IPS DF 6.9 (cell line): ENCODE measurements around the gene BTK.

Source experiments
- DNase-seq: peaks from one replicate; pipeline ENCODE4 v3.0.0-alpha.2; 2013; ENCODE audit warnings: low read depth, low spot score
- H3K27ac ChIP-seq: one replicate; pipeline ENCODE4 v1.5.1; 2013; ENCODE audit warnings: low read length, control low read depth
- H3K27me3 ChIP-seq: 2 replicates; pipeline ENCODE4 v1.6.1; 2013; ENCODE audit warnings: mild to moderate bottlenecking, low read length; ENCODE audit not compliant: control insufficient read depth, insufficient read depth
- H3K36me3 ChIP-seq: 2 replicates; pipeline ENCODE4 v1.6.1; 2013; ENCODE audit warnings: low read length; ENCODE audit not compliant: control insufficient read depth, insufficient read depth
- H3K4me1 ChIP-seq: 2 replicates; pipeline ENCODE4 v1.6.1; 2013; ENCODE audit warnings: low read length; ENCODE audit not compliant: control insufficient read depth, insufficient read depth
- H3K4me3 ChIP-seq: 2 replicates; pipeline ENCODE4 v1.5.1; 2013; ENCODE audit warnings: mild to moderate bottlenecking, low read length
- H3K9me3 ChIP-seq: 2 replicates; pipeline ENCODE4 v1.6.1; 2013; ENCODE audit warnings: low read length, inconsistent platforms; ENCODE audit not compliant: control insufficient read depth, insufficient read depth
- WGBS: extraction: QIAGEN DNeasy Blood & Tissue Kit; methylation state at CpG from one replicate; pipeline ENCODE4 v1.1.7; 2013; ENCODE audit warnings: mixed read lengths, missing lambda C conversion rate; ENCODE audit not compliant: insufficient read length, insufficient coverage; 5-methylcytosine and 5-hydroxymethylcytosine counted together

The BTK gene

GRCh38 chrX:101411984-101412383 is 26.0 kb upstream of the BTK start:
- Histone ChIP-seq H3K4me1 (peaks cover 2% of the 10 kb centered on the region; the same call in 1 of the 2 replicates), H3K4me3 (no peak overlapping the region)
- WGBS, result no CpG with 5 or more reads among the region's 10 CpGs

GRCh38 chrX:101410461-101410860 is 24.5 kb upstream of the BTK start:
- peaks cover 8% of the 10 kb centered on the region; the same call in 1 of the 2 replicates for H3K36me3 ChIP-seq
- WGBS, result no CpG with 5 or more reads among the region's 7 CpGs
- no peak for DNase-seq
- H3K9me3 ChIP-seq, result no peaks in the 10 kb centered on the region
- no peak overlapping the region for H3K27ac ChIP-seq
- H3K4me3 ChIP-seq, result no peak overlapping the region
- no peaks in the 10 kb centered on the region; the same call in 1 of the 2 replicates for H3K4me1 ChIP-seq
- H3K27me3 ChIP-seq, result no peaks in the 10 kb centered on the region

More at GRCh38 chrX:101411984-101412383, 26.0 kb upstream of the BTK start:
- Histone ChIP-seq H3K27ac (no peak overlapping the region), H3K9me3 (no peaks in the 10 kb centered on the region), H3K27me3 (no peaks in the 10 kb centered on the region), H3K36me3 (peaks cover 8% of the 10 kb centered on the region; the same call in 1 of the 2 replicates)
- DNase-seq, result no peak

GRCh38 chrX:101409043-101409442 is 23.1 kb upstream of the BTK start:
- WGBS, result no CpG with 5 or more reads among the region's 6 CpGs
- DNase-seq, result no peak
- H3K4me1 ChIP-seq, result no peaks in the 10 kb centered on the region
- H3K36me3 ChIP-seq, result peaks cover 8% of the 10 kb centered on the region; the same call in 1 of the 2 replicates
- no peaks in the 10 kb centered on the region for H3K27me3 ChIP-seq
- H3K4me3 ChIP-seq, result peak overlapping the region; percentile 17; the same call in 1 of the 2 replicates
- H3K9me3 ChIP-seq, result no peaks in the 10 kb centered on the region
- no peak overlapping the region for H3K27ac ChIP-seq

GRCh38 chrX:101408532-101408841 is 22.5 kb upstream of the BTK start:
- H3K27me3 ChIP-seq, result no peaks in the 10 kb centered on the region
- H3K4me3 ChIP-seq, result peak overlapping the region; percentile 51; the same call in 1 of the 2 replicates
- H3K36me3 ChIP-seq, result peaks cover 8% of the 10 kb centered on the region; the same call in 1 of the 2 replicates
- no CpG with 5 or more reads among the region's 8 CpGs for WGBS
- no peaks in the 10 kb centered on the region for H3K4me1 ChIP-seq
- H3K9me3 ChIP-seq, result no peaks in the 10 kb centered on the region
- no peak overlapping the region for H3K27ac ChIP-seq
- no peak for DNase-seq

GRCh38 chrX:101407748-101408531 is 21.9 kb upstream of the BTK start, which contains the start of the genes GLA and HNRNPH2:
GLA (minus strand) TSS chrX:101407925; CDS start chrX:101407903, 22 bp downstream.
HNRNPH2 (plus strand) TSS chrX:101408222; CDS start chrX:101411989, 3,767 bp downstream.
- Histone ChIP-seq H3K9me3 (no peaks in the 10 kb centered on the region), H3K4me1 (no peaks in the 10 kb centered on the region), H3K36me3 (peaks cover 8% of the 10 kb centered on the region; the same call in 1 of the 2 replicates), H3K4me3 (peak within 1 kb of the TSS; percentile 51; the same call in 1 of the 2 replicates), H3K27ac (no peak within 1 kb of the TSS), H3K27me3 (no peaks in the 10 kb centered on the region)
- WGBS, result no CpG with 5 or more reads among the region's 47 CpGs
- DNase-seq, result peak; percentile 86

- Histone ChIP-seq H3K9me3 (no peaks in the 10 kb centered on the region), H3K27ac (no peak overlapping the region), H3K4me1 (no peaks in the 10 kb centered on the region), H3K4me3 (peak overlapping the region; percentile 51; the same call in 1 of the 2 replicates), H3K36me3 (peaks cover 5% of the 10 kb centered on the region; the same call in 1 of the 2 replicates), H3K27me3 (no peaks in the 10 kb centered on the region)
- no CpG with 5 or more reads among the region's 15 CpGs for WGBS
- DNase-seq, result no peak
Measured at GRCh38 chrX:101407167-101407747, 21.3 kb upstream of the BTK start.

- DNase-seq, result no peak
- H3K36me3 ChIP-seq, result peaks cover 3% of the 10 kb centered on the region; the same call in 1 of the 2 replicates
- H3K27ac ChIP-seq, result no peak overlapping the region
- H3K4me3 ChIP-seq, result no peak overlapping the region
- H3K9me3 ChIP-seq, result no peaks in the 10 kb centered on the region
- H3K27me3 ChIP-seq, result no peaks in the 10 kb centered on the region
- no peaks in the 10 kb centered on the region for H3K4me1 ChIP-seq
- no CpG with 5 or more reads among the region's 4 CpGs for WGBS
Measured at GRCh38 chrX:101399825-101400224, 13.8 kb upstream of the BTK start.

GRCh38 chrX:101398694-101399093 is 12.7 kb upstream of the BTK start:
- Histone ChIP-seq H3K9me3 (no peaks in the 10 kb centered on the region), H3K36me3 (peaks cover 3% of the 10 kb centered on the region; the same call in 1 of the 2 replicates), H3K27me3 (no peaks in the 10 kb centered on the region), H3K27ac (no peak overlapping the region), H3K4me1 (no peaks in the 10 kb centered on the region), H3K4me3 (no peak overlapping the region)
- no peak for DNase-seq
- WGBS, result no CpG with 5 or more reads among the region's 4 CpGs

GRCh38 chrX:101397779-101398178 is 11.8 kb upstream of the BTK start:
- Histone ChIP-seq H3K4me3 (no peak overlapping the region), H3K36me3 (peaks cover 5% of the 10 kb centered on the region; the same call in 1 of the 2 replicates), H3K9me3 (no peaks in the 10 kb centered on the region), H3K4me1 (no peaks in the 10 kb centered on the region), H3K27me3 (no peaks in the 10 kb centered on the region), H3K27ac (no peak overlapping the region)
- DNase-seq, result no peak
- WGBS, result no CpG with 5 or more reads among the region's 4 CpGs

GRCh38 chrX:101395789-101396188 is 9.8 kb upstream of the BTK start:
- Histone ChIP-seq H3K9me3 (no peaks in the 10 kb centered on the region), H3K4me3 (no peak overlapping the region), H3K36me3 (peaks cover 15% of the 10 kb centered on the region; the same call in 1 of the 2 replicates), H3K27ac (no peak overlapping the region), H3K27me3 (no peaks in the 10 kb centered on the region), H3K4me1 (no peaks in the 10 kb centered on the region)
- no CpG with 5 or more reads among the region's 1 CpG for WGBS
- DNase-seq, result no peak
